HEK293 (cell line): ENCODE data around the gene TCF7.

ENCODE experiments used
- CTCF ChIA-PET: fragments of 350-600 bp; formaldehyde crosslinking; extraction: SDS; loops from one replicate; lab custom pipeline; 2021; ENCODE audit warnings: antibody characterized with exemption; lab: Yijun Ruan, JAX
- POLR2A ChIA-PET: fragments of 300-600 bp; formaldehyde crosslinking; extraction: SDS; loops from one replicate; lab custom pipeline; 2020; ENCODE audit warnings: antibody characterized with exemption, inconsistent platforms; lab: Yijun Ruan, JAX
- H3K27ac ChIP-seq: fragments of 200-500 bp; sonication (Bioruptor generic); 2 replicates; pipeline ENCODE4 v1.5.1; 2014; ENCODE audit warnings: low read depth, low read length, control low read depth, inconsistent platforms; ENCODE audit errors: extremely low read depth
- H3K36me3 ChIP-seq, 2 experiments: fragments of 200-500 bp in 1 of 2; sonication (Bioruptor generic) in 1 of 2; 1 replicate in 1 of 2; 2 replicates in 1 of 2; pipeline ENCODE4 v1.5.1; 2014 to 2017; ENCODE audit warnings: inconsistent platforms in 2 of 2, low read length in 2 of 2; ENCODE audit not compliant: control insufficient read depth in 2 of 2, insufficient read depth in 1 of 2
- H3K4me1 ChIP-seq: fragments of 200-500 bp; sonication (Bioruptor generic); 2 replicates; pipeline ENCODE4 v1.5.1; 2014; ENCODE audit warnings: mild to moderate bottlenecking, low read length, inconsistent platforms; ENCODE audit not compliant: control insufficient read depth, insufficient read depth
- H3K4me3 ChIP-seq: 2 replicates; pipeline ENCODE4 v1.5.1; 2011; ENCODE audit warnings: low read depth, mild to moderate bottlenecking, control low read depth, low read length, moderate library complexity
- H3K9me3 ChIP-seq: fragments of 200-500 bp; sonication (Bioruptor generic); 2 replicates; pipeline ENCODE4 v1.5.1; 2014; ENCODE audit warnings: low read depth, low read length, inconsistent platforms; ENCODE audit not compliant: control insufficient read depth, insufficient read depth
- ATF2 ChIP-seq: fragments of 450-650 bp; formaldehyde crosslinking; IDR thresholded peaks from 2 replicates; pipeline ENCODE4 v1.5.1; 2016; ENCODE audit warnings: missing biosample characterization, missing genetic modification characterization, low read depth
- BCL6B ChIP-seq: fragments of 450-650 bp; formaldehyde crosslinking; IDR thresholded peaks from 2 replicates; pipeline ENCODE4 v1.5.1; 2017; ENCODE audit warnings: missing biosample characterization, missing genetic modification characterization
- KLF1 ChIP-seq: fragments of 450-650 bp; formaldehyde crosslinking; IDR thresholded peaks from 2 replicates; pipeline ENCODE4 v1.5.1; 2016; ENCODE audit warnings: missing biosample characterization, missing genetic modification characterization
- MYNN ChIP-seq: fragments of 450-650 bp; formaldehyde crosslinking; IDR thresholded peaks from 2 replicates; pipeline ENCODE4 v1.5.1; 2016; ENCODE audit warnings: missing biosample characterization, missing genetic modification characterization, borderline replicate concordance
- SALL2 ChIP-seq: fragments of 450-650 bp; formaldehyde crosslinking; IDR thresholded peaks from 2 replicates; pipeline ENCODE4 v1.5.0; 2017; ENCODE audit warnings: missing biosample characterization, mild to moderate bottlenecking, missing genetic modification characterization, borderline replicate concordance
- ZBTB20 ChIP-seq: fragments of 450-650 bp; formaldehyde crosslinking; IDR thresholded peaks from 2 replicates; pipeline ENCODE4 v1.5.1; 2016; ENCODE audit warnings: missing biosample characterization, missing genetic modification characterization
- ZBTB26 ChIP-seq: fragments of 450-650 bp; formaldehyde crosslinking; optimal IDR thresholded peaks from 2 replicates; pipeline ENCODE3; 2016; ENCODE audit warnings: missing biosample characterization, mild to moderate bottlenecking, missing genetic modification characterization
- ZBTB8A ChIP-seq: fragments of 450-650 bp; formaldehyde crosslinking; IDR thresholded peaks from 2 replicates; pipeline ENCODE4 v1.5.1; 2016; ENCODE audit warnings: missing biosample characterization, missing genetic modification characterization
- ZNF146 ChIP-seq: fragments of 450-650 bp; formaldehyde crosslinking; IDR thresholded peaks from 2 replicates; pipeline ENCODE4 v1.5.1; 2016; ENCODE audit warnings: missing biosample characterization, missing genetic modification characterization
- ZNF280C ChIP-seq: fragments of 450-650 bp; formaldehyde crosslinking; IDR thresholded peaks from 2 replicates; pipeline ENCODE4 v1.5.1; 2016; ENCODE audit warnings: missing biosample characterization, missing genetic modification characterization
- ZNF449 ChIP-seq: fragments of 450-650 bp; formaldehyde crosslinking; IDR thresholded peaks from 2 replicates; pipeline ENCODE4 v1.5.1; 2017; ENCODE audit warnings: missing biosample characterization, mild to moderate bottlenecking, missing genetic modification characterization, moderate library complexity
- ZNF555 ChIP-seq: fragments of 450-650 bp; formaldehyde crosslinking; conservative IDR thresholded peaks from 2 replicates; pipeline ENCODE4 v1.5.1; 2017; ENCODE audit warnings: missing biosample characterization, mild to moderate bottlenecking, missing genetic modification characterization, inconsistent platforms
- ZNF585B ChIP-seq: fragments of 450-650 bp; formaldehyde crosslinking; IDR thresholded peaks from 2 replicates; pipeline ENCODE4 v1.5.1; 2016; ENCODE audit warnings: missing biosample characterization, missing genetic modification characterization
- ZNF623 ChIP-seq: fragments of 450-650 bp; formaldehyde crosslinking; IDR thresholded peaks from 2 replicates; pipeline ENCODE4 v1.5.1; 2016; ENCODE audit warnings: missing biosample characterization, missing genetic modification characterization
- ZNF626 ChIP-seq: fragments of 450-650 bp; sonication (Bioruptor Pico); formaldehyde crosslinking; IDR thresholded peaks from 2 replicates; pipeline ENCODE4 v1.5.1; 2018; ENCODE audit warnings: missing biosample characterization, missing genetic modification characterization, inconsistent platforms
- ZSCAN5A ChIP-seq: fragments of 450-650 bp; formaldehyde crosslinking; IDR thresholded peaks from 2 replicates; pipeline ENCODE4 v1.5.1; 2016; ENCODE audit warnings: missing biosample characterization, missing genetic modification characterization

The TCF7 gene

GRCh38 chr5:134136771-134137170, 22.3 kb downstream of the TCF7 start:
- ChIA-PET CTCF (interaction anchor here (1.3 to 12.3 kb wide), 2 partner anchors 9 to 96 kb away, joined by 3 to 196 read pairs; no protein-coding TSS in a partner anchor), POLR2A (interaction anchor here (0.7 kb wide), 1 partner anchor 768 kb away, joined by 3 read pairs; no protein-coding TSS in a partner anchor)
- Histone ChIP-seq H3K9me3 (no peaks in the 10 kb centered on the region), H3K36me3 (peaks cover 0 to 94% of the 10 kb centered on the region in 2 experiments; a peak in 1 of 3 replicates), H3K4me1 (no peaks in the 10 kb centered on the region), H3K27ac (no peak overlapping the region), H3K4me3 (no peak overlapping the region)
- no peak for TF ChIP-seq ATF2 (tag by site-specific recombination)
- no peak for TF ChIP-seq ZNF146 (tag by site-specific recombination)
- TF ChIP-seq ZNF623 (tag by site-specific recombination): no peak
- TF ChIP-seq BCL6B (tag by site-specific recombination): no peak
- no peak for TF ChIP-seq ZNF555 (tag by site-specific recombination)
- TF ChIP-seq KLF1 (tag by site-specific recombination): no peak
- no peak for TF ChIP-seq ZBTB8A (tag by site-specific recombination)
- TF ChIP-seq SALL2 (tag by site-specific recombination): no peak
- no peak for TF ChIP-seq ZNF280C (tag by site-specific recombination)
- TF ChIP-seq ZBTB20 (tag by site-specific recombination): no peak
- no peak for TF ChIP-seq ZBTB26
- no peak for TF ChIP-seq ZSCAN5A (tag by site-specific recombination)
- no peak for TF ChIP-seq ZNF449 (tag by site-specific recombination)
- no peak for TF ChIP-seq MYNN (tag by site-specific recombination)
- TF ChIP-seq ZNF626 (tag by site-specific recombination): no peak
- TF ChIP-seq ZNF585B: no peak
